ENCODE data around the gene MICALL1.
"Not testable (repeated sequence)": the region's sequence is repeated elsewhere in the genome, so short reads cannot be mapped to it uniquely, and the experiment has no call there.

The MICALL1 gene

GRCh38 chr22:37967147-37967546 is 61.0 kb downstream of the MICALL1 start:
- DNase-seq: no peak

GRCh38 chr22:37967637-37968451 is 61.7 kb downstream of the MICALL1 start:
- no peak for DNase-seq

GRCh38 chr22:37968452-37969251 is 62.6 kb downstream of the MICALL1 start:
- DNase-seq: no peak

GRCh38 chr22:37970864-37971263 is 64.8 kb downstream of the MICALL1 start:
- DNase-seq: no peak

- DNase-seq: no peak
Measured at GRCh38 chr22:37971475-37972434, 65.7 kb downstream of the MICALL1 start.

- DNase-seq: no peak
Measured at GRCh38 chr22:37972527-37972926, 66.4 kb downstream of the MICALL1 start.

GRCh38 chr22:37973271-37974170 is 67.4 kb downstream of the MICALL1 start:
- DNase-seq: no peak

GRCh38 chr22:37975153-37975552 is 69.1 kb downstream of the MICALL1 start:
- no peak for DNase-seq

- not testable (repeated sequence) for DNase-seq
Measured at GRCh38 chr22:37976022-37976421, 69.9 kb downstream of the MICALL1 start.

- no peak for DNase-seq
Measured at GRCh38 chr22:37976547-37976946, 70.5 kb downstream of the MICALL1 start.

- no peak for DNase-seq
Measured at GRCh38 chr22:37979782-37980181, 73.7 kb downstream of the MICALL1 start.

- no peak for DNase-seq
Measured at GRCh38 chr22:37981282-37982011, 75.3 kb downstream of the MICALL1 start.

GRCh38 chr22:37982151-37982785 is 76.2 kb downstream of the MICALL1 start:
- DNase-seq: no peak

GRCh38 chr22:37982938-37983859 is 77.1 kb downstream of the MICALL1 start:
- DNase-seq: no peak

GRCh38 chr22:37983860-37984791 is 78.0 kb downstream of the MICALL1 start, which contains the start of gene SOX10:
Gene SOX10, minus strand, starts transcription at chr22:37984555. Its CDS starts 771 bp downstream, at chr22:37983784.
- DNase-seq: no peak

GRCh38 chr22:37985050-37985585 is 79.0 kb downstream of the MICALL1 start:
- no peak for DNase-seq

- DNase-seq: no peak
Measured at GRCh38 chr22:37985751-37986281, 79.7 kb downstream of the MICALL1 start.

- DNase-seq: no peak
Measured at GRCh38 chr22:37986371-37986770, 80.3 kb downstream of the MICALL1 start.
